Measurements from ENCODE around the gene WT1.

Gene WT1

GRCh38 chr11:32438346-32438865 is 3.1 kb upstream of the WT1 start:
- no peak for DNase-seq (ENCODE audit: low read depth in 2 of 2)

GRCh38 chr11:32437495-32438345 is 2.4 kb upstream of the WT1 start:
- no peak for DNase-seq (ENCODE audit: low read depth in 2 of 2)

- DNase-seq (ENCODE audit: low read depth in 2 of 2), result no peak
Measured at GRCh38 chr11:32436751-32437494, 1.6 kb upstream of the WT1 start.

GRCh38 chr11:32435942-32436750 is 807 bp upstream of the WT1 start:
- no peak for DNase-seq (ENCODE audit: low read depth in 2 of 2)

GRCh38 chr11:32435152-32435480 is 223 bp downstream of the WT1 start:
- DNase-seq (ENCODE audit: low read depth in 2 of 2), result no peak

- DNase-seq (ENCODE audit: low read depth in 2 of 2), result no peak
Measured at GRCh38 chr11:32434356-32435151, 785 bp downstream of the WT1 start.

- DNase-seq (ENCODE audit: low read depth in 2 of 2), result no peak
Measured at GRCh38 chr11:32433914-32434355, 1.4 kb downstream of the WT1 start.

GRCh38 chr11:32433101-32433913 is 2.0 kb downstream of the WT1 start:
- DNase-seq (ENCODE audit: low read depth in 2 of 2), result no peak

GRCh38 chr11:32432565-32432964 is 2.8 kb downstream of the WT1 start:
- no peak for DNase-seq (ENCODE audit: low read depth in 2 of 2)

GRCh38 chr11:32430568-32431381 is 4.6 kb downstream of the WT1 start:
- no peak for DNase-seq (ENCODE audit: low read depth in 2 of 2)

GRCh38 chr11:32429477-32429876 is 5.9 kb downstream of the WT1 start:
- DNase-seq (ENCODE audit: low read depth in 2 of 2), result no peak

- no peak for DNase-seq (ENCODE audit: low read depth in 2 of 2)
Measured at GRCh38 chr11:32428665-32429303, 6.6 kb downstream of the WT1 start.

- no peak for DNase-seq (ENCODE audit: low read depth in 2 of 2)
Measured at GRCh38 chr11:32427935-32428664, 7.2 kb downstream of the WT1 start.

- DNase-seq (ENCODE audit: low read depth in 2 of 2), result no peak
Measured at GRCh38 chr11:32427616-32427934, 7.8 kb downstream of the WT1 start.

GRCh38 chr11:32426819-32427615 is 8.3 kb downstream of the WT1 start:
- DNase-seq (ENCODE audit: low read depth in 2 of 2), result no peak

GRCh38 chr11:32426192-32426591 is 9.1 kb downstream of the WT1 start:
- no peak for DNase-seq (ENCODE audit: low read depth in 2 of 2)

- DNase-seq (ENCODE audit: low read depth in 2 of 2), result no peak
Measured at GRCh38 chr11:32425761-32426160, 9.6 kb downstream of the WT1 start.

GRCh38 chr11:32422545-32422944 is 12.8 kb downstream of the WT1 start:
- DNase-seq (ENCODE audit: low read depth in 2 of 2), result no peak
